NCI-H524 treated with DMSO at 0.1 percent for 48 hours (cell line): ENCODE results near the gene GRID2IP.
A peak's percentile ranks its signal among the peaks of the same experiment; 100 is the strongest.

ENCODE experiments used
- DNase-seq: peaks from one replicate; lab custom pipeline; 2025; lab: John Stamatoyannopoulos, UW

Gene GRID2IP

DNA sequence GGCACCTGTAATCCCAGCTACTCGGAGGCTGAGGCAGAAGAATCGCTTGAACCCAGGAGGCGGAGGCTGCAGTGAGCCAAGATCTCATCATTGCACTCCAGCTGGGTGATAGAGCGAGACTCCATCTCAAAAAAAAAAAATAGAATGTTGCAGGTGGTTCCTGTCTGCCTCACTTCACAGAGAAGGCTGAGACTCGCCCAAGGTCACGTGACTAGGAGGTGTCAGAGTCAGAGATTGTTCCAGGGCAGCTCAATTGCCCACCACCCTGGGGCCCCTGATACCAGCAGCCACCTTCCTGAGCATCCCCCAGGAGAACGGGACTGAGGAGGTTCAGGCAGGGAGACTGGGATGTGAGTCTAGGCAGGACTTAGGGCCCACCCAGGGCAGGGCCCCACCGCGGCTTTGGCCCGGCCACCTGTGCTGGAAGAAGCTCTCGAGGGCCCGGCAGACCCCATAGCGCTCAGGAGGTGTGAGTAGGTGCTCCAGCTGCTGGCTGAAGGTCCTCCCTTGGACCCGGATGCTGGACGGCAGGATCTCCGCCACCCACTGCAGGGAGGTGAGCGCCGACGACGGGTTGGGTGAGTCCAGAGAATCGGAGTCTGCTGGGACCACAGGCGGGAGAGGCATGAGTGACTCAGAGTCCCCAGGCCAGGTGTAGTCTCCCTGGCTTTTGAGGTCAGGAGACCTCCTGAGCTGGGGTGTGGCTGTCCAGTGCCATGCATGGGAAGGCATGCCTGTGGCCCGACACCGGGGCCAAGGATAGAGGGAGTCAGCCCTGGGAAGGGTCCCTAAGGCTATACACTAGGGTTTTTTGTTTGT is 30.9 kb downstream of the GRID2IP start:
- no peak for DNase-seq

DNA sequence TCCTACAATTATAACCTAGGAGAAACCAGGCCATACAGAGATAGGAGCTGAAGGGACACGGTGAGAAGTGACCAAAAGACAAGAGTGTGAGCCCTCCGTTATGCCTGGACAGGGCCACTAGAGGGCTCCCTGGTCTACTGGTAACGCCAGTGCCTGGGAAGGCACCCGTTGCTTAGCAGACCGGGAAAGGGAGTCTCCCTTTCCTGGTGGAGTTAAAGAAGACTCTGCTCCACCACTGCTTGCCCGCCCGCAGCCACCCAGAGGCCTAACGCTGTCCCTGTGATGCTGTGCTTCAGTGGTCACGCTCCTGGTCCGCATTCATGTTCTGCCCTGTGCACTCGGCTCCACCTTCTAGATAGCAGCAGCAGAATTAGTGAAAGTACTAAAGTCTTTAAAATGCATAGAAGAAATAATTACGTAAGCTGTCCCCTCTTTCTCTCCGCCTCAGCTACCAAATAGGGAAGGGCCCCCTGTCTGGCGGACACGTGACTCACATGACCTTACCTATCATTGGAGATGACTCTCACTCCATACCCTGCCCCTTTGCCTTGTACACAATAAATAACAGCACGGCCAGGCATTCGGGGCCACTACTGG is 34.8 kb downstream of the GRID2IP start:
- DNase-seq = no peak

DNA sequence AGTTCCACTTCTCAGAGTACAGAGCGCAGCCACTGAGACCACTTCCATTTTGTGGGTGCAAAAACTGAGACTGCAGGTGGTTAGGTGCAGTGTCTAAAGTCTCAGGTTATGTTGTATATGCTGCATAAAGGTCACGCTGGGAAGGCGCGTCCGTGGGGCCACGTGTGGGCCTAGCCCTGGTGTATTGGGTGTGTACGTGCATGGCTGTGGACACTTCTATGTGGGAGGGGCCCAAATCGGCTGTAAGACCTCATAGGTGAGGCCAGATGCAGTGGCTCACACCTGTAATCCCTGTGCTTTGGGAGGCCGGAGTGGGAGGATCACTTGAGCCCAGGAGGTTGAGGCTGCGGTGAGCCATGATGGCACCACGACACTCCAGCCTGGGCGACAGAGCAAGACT is 37.7 kb downstream of the GRID2IP start:
- DNase-seq = no peak

DNA sequence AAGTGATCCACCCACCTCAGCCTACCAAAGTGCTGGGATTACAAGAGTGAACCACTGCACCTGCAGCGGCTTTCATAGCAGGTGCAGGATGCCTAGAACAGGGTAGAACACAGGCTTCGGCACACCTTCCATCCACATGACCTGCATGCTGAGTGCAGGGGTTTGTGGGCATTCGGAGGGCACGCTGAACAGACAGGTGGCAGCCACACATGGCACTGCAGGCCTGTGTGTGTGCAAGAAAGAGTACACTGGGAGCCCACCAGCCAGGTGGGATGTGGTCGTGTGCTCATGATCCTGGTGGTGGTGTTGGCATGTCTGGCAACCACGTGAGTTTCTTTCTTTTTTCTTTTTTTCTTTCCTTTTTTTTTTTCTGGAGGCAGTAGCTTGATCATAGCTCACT is 38.4 kb downstream of the GRID2IP start:
- DNase-seq = no peak

DNA sequence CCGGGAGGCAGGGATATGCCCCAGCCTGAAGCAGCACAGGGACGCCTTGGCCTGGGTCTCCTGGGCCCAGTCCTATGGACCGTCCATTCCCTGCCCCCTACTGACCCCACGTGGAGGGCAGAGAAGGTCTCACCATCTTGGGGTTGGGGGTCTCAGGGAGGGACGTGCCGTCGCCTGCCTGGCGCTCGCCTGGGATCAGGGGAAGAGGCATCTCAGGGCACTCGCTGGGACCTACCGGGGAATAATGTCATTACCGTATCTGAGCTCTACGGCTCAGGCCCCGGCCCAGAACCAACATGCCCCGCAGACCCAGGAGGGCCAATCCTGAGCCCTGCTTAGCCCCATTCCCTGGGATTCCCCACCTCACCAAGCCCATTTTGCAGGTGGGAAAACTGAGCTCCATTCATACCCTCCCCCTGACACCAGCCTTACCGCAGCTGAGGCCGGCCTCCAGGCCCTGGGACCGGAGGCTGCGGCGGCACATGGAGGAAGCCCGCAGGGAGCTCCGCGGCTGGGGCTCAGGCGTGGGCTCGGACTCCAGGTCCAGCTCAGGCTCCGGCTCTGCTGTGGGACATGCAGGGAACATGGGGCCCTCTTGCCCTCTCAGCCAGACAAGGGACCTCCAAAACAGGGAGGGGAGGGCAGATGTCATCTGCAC is 40.7 kb downstream of the GRID2IP start:
- no peak for DNase-seq

DNA sequence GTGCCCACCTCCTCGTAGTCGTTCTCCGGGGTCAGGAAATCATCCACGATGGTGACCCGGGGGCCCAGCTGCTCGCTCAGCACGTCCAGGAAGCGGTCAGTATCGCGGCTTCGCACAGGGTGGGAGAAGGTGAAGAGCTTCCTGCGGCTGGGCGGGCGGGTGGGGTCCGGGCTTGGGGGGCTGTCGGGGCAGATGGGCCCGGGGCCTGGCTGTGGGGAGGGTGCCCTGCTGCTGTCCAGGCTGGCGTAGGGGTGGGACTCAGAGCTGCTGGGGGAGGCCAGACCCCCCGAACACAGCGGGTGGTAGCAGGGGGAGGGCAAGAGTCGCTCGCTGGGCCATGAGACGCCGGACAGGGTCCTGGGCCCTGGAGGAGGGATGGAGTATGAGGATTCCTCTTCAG is 42.3 kb downstream of the GRID2IP start:
- no peak for DNase-seq

DNA sequence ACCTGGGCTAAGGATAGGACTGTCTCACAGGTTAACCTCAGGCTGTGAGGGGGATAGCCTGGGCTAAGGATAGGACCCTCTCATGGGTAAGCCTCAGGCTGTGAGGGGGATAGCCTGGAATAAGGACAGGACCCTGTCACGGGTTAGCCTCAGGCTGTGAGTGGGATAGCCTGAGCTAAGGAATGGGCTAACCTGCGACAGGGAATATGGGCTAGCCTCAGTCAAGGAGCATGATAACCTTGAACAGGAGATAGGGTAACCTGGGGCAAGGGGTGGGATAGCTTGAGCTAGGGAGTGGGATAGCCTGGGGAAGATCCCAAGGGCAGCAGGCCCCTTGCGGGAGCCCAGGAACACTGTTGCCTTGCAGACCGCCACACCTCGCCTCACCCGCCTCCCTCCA is 42.7 kb downstream of the GRID2IP start:
- DNase-seq = no peak

DNA sequence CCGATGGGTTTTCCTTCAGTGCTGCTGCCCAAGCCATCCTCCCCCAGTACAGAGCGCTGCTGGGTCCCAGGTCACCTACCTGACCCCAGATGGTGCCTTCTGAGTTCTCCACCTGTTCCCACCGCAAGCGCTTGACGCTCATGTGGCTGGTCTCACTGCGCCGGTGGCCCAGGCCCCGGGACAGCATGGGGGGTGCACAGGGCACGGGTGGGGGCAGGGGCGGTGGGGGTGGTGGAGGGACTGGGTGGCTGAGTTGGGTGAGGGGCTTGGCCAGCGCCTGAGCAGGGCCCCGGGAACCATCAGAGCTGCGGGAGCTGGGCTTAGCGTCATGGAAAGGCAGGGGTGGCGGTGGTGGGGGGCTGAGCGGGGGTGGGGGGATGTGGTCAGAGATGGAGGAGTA is 43.4 kb downstream of the GRID2IP start:
- no peak for DNase-seq

DNA sequence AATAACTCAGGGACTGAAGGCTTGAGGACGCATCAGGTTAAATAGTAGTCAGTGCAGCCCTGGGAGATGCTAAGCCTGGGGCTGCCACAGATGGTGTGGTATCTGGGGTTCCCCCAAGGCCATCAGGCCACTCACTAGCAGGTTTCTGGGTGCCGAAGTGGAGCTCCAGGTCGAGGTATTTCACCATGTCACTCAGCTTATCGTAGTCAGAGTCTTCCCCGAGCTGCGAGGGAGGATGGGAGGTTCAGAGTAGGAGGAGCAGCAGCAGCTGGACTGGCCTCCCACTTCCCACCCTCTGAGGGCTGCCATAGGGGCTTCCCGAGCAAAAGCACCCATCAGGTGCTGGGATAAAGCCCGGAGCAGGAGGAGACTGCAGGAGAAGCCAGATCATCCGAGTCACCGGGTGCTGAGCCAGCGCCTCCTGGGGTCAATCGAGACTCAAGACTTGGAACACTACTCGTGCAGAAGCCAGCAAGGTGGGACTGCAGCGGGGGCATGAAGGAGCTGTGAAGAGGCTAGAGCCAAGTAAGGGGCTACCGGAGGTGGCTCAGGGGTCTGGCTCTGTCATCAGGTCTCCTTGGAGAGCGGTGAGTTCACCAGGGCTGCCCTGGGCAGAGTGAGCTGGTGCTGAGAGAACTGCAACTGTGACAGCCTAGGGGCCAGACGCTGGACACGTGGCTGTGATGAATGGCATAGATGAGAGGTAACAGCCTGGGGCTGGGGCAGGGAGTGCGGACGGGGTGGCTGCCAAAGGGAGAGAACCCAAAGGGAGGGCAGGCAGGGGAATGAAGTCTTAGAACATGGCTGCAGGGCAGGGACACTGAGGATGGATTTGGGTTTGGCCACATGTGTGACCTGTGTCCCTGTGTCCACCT is 45.3 kb downstream of the GRID2IP start:
- no peak for DNase-seq

DNA sequence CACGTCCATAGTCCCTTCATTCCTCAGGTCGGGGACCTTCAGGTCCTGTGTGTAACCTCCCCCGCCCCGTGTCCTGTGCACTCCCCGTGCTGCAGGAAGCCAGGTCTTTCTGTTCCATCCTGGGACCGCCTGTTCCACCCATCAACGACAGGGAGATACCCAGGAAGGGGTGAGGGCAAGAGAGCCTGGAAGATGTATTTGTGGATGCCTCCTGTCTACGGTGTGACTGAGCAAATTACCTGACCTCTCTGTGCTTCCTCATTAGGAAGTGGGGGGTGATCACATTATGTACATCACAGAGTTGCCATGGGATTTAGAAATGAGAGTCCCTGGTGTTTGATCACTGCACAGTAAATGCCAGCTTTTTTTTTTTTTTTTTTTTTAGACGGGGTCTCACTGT is 46.3 kb downstream of the GRID2IP start:
- no peak for DNase-seq

DNA sequence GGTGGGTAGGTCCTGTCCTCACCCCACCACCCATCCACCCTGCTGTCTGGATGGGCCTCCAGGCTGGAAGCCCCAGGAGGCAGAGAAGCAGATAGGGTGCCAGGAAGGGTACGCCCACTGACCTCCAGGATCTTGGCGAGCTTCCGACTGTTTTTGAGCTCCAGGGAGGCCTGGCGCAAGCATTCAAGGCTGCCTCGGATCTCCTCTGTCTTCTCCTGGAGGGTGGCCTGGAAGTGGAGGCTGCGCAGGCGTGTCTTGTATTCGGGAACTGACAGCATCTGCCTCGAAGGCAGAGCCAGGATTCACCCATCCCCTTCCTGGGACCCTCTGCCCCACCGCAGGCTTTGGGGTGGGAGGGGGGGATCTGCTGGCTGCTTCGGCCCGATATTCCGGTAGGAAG is 48.4 kb downstream of the GRID2IP start:
- no peak for DNase-seq

DNA sequence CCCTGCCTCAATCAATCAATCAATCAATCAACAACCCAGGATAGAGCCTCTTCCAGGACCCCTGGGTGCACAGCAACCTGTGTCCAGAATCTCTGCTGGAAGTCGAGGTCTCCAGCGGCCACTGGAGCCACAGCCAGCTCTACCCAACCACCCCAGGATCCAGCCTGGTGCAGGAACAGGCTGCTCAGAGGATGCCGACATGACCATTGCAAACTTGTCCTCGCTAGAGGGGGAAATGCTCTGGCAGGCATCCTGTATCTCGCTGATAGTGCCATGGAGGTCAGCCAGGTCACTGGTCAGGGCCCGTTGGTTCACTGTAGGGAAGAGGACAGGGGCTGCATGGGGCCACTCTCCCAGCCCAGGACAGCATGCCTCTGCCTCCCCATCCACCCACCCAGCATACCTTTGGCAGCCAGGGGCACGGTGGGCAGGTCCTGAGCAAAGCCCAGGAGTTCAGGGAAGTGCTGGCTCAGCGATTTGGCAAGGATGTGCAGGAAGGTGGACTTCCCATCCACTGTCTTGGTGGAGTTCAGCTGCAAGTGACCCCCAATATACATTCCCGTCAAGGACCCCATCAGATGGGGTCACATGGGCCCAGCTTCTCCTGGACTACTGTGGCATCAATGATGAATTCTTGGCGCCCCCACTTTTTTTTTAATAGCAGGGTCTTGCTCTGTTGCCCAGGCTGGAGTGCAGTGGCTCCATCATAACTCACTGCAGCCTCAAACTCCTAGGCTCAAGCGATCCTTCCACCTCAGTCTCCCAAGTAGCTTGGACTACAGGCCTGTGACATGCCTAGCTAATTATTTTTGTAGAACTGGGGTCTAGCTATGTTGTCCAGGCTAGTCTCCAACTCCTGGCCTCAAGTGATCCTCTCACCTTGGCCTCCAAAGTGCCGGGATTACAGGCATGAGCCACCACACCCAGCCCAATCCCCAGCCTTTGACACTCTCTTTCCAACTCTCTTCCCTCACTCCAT is 49.4 kb downstream of the GRID2IP start:
- DNase-seq = no peak

DNA sequence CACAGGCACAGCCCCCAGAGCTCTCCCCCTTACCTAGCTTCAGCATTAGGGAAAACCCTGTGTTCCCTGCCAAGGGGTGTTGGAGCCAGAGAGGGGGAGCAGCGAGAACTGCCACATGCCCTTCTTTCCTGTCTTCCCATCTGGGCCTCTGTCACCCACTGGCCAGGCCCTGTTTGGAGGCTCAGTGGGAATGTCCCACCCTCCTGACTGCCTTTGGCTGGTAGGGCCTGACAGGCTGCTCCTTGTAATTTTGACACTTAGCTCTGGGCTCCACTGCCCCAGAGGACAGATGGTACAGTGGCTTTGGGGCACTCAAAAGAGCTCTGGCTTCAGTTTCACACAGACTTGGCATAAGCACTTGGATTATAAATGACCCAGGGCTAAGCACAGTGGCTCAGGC is 50.6 kb downstream of the GRID2IP start:
- DNase-seq = peak; percentile 74

DNA sequence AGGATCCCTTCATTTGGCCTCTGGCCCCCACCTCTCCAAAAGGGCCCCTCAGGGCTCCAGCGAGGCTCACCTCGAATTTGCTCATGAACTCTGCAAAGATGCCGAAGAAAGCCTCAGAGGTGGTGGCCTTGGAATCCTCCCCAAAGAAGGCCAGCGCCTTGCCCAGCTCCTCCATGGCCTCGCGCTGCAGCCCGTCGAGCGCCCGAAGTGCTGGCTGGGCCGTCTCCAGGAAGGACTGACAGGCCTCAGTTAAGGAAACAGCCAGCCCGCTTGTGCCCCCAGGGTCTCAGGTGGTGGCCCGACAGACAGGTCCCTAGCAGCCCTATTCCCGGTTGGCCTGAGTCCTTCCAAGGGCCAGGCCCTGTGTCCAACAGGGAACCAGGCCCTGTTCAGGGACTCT is 53.3 kb downstream of the GRID2IP start:
- DNase-seq = no peak

DNA sequence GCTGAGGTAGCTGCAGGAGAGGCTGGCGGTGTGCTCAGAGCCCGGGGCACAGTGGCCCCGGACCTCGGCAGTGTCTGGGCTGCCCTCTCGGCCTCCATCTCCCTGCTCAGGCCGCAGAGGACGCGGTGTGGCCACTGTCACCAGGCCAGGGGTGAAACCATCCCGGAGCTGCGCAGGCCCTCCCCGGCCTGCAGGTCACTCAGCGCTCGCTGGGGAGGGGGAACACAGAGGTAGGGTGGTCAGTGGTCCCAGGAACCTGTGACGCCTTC is 53.7 kb downstream of the GRID2IP start:
- DNase-seq = no peak

DNA sequence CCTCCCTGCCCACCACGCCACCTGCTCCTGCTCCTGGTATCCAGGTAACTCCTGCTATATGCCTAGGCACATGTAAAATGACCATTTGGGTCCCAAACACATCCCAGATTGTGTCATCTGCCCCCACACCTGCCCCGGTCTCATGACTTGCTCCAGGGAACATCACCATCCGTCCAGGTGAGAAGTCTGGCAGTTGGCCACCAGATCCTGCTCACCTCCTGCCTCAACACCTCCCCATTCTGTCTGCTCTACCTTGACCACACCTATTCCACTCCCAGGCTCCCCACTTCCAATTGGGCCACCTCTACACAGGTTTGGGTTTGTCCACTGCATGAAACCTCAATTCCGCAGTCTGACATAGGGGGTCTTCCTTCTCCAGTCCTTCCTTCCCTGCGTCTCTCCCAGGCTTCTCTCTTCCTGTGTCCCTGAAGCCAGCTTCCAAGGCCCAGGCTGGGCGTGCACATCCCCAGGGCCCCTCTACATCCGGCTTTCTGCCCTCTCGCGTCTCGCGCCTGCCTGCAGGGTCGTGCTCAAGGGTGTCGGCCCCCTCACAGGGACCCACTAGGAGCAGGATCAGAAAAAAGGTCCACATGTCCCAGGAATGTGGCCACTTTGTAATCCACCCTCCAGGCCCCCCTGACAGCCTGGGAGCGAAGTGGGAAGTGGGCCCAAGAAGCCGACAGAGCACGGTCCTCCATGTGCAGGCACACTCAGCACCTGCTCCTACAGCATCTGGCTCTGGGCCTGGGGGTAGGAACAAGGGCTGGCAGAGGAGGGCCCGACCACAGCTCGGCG is 54.2 kb downstream of the GRID2IP start:
- no peak for DNase-seq

DNA sequence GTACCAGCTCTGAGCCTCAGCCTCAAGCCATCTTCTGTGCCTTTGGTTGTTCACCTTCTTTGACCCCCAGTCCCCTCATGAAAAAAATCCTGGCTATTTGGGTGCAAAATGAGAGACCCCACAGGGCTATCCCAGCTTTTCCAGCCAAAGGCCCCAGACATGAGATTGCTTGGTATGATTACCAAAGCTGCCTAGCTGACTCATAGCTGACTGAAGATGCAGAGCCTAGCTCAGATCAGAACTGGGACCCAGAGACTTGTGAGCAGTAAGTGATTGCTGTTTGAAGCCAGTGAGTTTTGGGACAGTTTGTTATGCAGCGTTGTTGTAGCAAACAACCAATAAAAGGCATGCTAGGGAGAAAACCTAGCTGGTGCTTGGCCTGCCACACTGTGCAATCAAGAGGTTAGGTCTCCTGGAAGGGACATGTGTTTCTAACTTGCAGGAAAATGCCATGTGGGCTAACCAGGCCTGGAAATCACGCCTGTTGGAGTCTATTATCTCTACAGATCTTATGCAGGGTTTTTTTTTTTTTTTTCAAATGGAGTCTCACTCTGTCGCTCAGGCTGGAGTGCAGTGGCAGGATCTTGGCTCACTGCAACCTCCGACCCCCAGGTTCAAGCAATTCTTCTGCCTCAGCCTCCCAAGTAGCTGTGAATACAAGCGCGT is 55.5 kb downstream of the GRID2IP start:
- no peak for DNase-seq

DNA sequence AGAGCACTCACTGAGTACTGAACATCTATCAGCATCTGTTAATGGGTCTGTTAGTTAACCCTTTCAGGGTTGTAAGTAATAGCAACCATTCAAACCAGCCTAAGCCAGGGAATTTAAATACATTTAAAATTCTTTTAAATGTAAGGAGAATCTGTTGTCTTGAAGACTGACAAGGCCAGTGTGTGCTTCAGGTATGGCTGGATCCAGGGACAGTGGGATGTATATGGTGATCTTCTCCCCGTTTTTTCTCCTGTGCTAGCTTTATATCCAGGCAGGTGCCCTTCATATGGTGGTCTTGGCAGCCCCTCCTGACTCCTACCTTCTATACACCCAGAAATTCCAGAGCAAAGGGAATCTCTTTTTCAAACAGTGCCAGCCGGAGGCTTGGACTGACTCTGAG is 56.9 kb downstream of the GRID2IP start:
- DNase-seq = no peak

DNA sequence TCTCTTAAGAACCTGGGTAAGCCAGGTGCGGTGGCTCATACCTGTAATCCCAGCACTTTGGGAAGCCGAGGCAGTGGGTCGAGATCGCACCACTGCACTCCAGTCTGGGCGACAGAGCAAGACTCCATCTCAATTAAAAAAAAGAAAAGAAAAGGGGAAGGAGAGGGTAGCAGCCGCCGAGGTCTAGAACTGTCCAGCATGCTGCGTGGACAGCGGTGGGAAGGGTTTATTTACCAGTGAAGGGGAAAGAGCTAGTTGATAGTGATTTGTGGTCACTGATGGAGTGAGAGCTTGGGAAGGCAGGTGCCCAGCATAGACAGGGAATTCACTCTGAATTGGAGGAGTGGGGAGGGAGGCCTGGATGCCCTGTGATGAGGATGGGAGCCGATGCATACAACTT is 60.1 kb downstream of the GRID2IP start:
- DNase-seq = no peak

DNA sequence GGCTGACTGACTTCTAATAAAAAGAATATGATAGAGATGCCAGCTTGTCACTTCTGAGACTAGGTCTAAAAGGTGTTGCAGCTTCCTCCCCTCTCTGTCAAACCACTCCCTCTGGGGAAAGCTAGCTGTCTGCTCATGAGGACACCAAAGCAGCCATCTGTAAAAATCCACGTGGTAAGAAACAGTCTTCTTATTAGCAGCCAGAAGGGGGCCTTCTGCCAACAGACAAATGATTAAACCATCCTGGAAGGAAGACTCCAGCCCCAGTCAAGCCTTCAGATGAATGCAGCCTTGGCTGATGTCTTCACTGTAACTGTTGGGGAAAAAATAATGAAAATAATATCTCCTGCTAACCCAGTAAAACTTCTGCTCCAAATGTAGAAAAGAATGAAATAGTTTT is 61.6 kb downstream of the GRID2IP start:
- no peak for DNase-seq
